ENCODE results near the gene FBXO21.

DNA sequence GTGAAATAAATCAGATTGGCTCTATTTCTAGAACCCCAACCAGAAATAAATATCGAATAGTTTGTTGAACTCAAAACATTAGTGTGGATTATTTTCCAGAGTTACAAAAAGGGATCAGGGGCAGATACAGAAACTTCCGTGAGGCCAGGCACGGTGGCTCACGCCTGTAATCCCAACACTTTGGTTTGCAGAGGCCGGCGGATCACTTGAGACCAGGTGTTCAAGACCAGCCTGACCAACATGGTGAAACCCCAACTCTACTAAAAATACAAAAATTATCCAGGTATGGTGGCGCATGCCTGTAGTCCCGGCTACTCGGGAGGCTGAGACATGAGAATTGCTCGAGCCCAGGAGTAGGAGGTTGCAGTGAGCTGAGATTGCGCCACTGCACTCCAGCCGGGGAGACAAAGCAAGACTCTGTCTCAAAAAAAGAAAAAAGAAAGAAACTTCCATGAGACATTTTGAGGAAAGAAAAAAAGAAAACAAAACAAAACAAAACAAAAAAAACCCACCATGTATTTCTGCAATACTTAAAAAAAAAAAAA, 2.1 kb downstream of the FBXO21 start:
- TF ChIP-seq EZH2 (IDR thresholded peaks at IDR 0.05; ENCODE audit: low read length, missing control alignments), result no peak
- TF ChIP-seq, protein P1, sequence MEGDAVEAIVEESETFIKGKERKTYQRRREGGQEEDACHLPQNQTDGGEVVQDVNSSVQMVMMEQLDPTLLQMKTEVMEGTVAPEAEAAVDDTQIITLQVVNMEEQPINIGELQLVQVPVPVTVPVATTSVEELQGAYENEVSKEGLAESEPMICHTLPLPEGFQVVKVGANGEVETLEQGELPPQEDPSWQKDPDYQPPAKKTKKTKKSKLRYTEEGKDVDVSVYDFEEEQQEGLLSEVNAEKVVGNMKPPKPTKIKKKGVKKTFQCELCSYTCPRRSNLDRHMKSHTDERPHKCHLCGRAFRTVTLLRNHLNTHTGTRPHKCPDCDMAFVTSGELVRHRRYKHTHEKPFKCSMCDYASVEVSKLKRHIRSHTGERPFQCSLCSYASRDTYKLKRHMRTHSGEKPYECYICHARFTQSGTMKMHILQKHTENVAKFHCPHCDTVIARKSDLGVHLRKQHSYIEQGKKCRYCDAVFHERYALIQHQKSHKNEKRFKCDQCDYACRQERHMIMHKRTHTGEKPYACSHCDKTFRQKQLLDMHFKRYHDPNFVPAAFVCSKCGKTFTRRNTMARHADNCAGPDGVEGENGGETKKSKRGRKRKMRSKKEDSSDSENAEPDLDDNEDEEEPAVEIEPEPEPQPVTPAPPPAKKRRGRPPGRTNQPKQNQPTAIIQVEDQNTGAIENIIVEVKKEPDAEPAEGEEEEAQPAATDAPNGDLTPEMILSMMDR (conservative IDR thresholded peaks at IDR 0.05 in 1 of 2, IDR thresholded peaks at IDR 0.05 in 1 of 2; ENCODE audit: low read depth in 1 of 2, low read length in 2 of 2), result no peak
